ENCODE data around the gene GNG8. TPM values are rescaled to one million over a fixed set of nuclear protein-coding genes. Genes with fewer than 3 reads are reported as not detected.
A peak's percentile ranks its signal among the peaks of the same experiment; 100 is the strongest.

GNG8 gene
- total and polyA plus RNA-seq, 10 of the 15 experiments (the other 5 are each of a cell fraction or from before 2014, with no cell fraction given) = 1.2 to 6.6 (median 2.7) TPM; not detected in 6

- TF ChIP-seq HSF1 (IDR thresholded peaks at IDR 0.05; ENCODE audit: low read depth, low read length) = no peak
- peak; percentile 45; the same call in 1 of the 2 replicates for TF ChIP-seq CBFB (IDR thresholded peaks at IDR 0.05; ENCODE audit: low read depth)
- TF ChIP-seq BACH1 (IDR thresholded peaks at IDR 0.05; ENCODE audit: borderline replicate concordance) = peak; percentile 77
- 0 out of 2 replicates have a peak, but pooled peaks have one; percentile 9 for TF ChIP-seq JUNB (IDR thresholded peaks at IDR 0.05)
- no peak for TF ChIP-seq WRNIP1 (IDR thresholded peaks at IDR 0.05; ENCODE audit: borderline replicate concordance, low read depth, low read length)
- peak; percentile 52 for TF ChIP-seq MTA2 (IDR thresholded peaks at IDR 0.05; ENCODE audit: low read depth)
- no peak; the same call in 1 of the 2 replicates for TF ChIP-seq MYB (IDR thresholded peaks at IDR 0.05; ENCODE audit: borderline replicate concordance, low read depth, low read length)
- no peak for TF ChIP-seq CTCF (IDR thresholded peaks at IDR 0.05 in 2 of 3, conservative IDR thresholded peaks at IDR 0.05 in 1 of 3; ENCODE audit: control insufficient read depth in 2 of 3, extremely low read depth in 1 of 3, insufficient read depth in 1 of 3, low read depth in 3 of 3, low read length in 3 of 3)
- TF ChIP-seq IKZF1 (conservative IDR thresholded peaks at IDR 0.05) = peak; percentile 84
- no peak for TF ChIP-seq NR2C2 (IDR thresholded peaks at IDR 0.05; ENCODE audit: borderline replicate concordance, control insufficient read depth, insufficient read length, low read depth)
- peak in 1 of 2 experiments; percentile 17; a peak in 1 of 4 replicates for TF ChIP-seq EP300 (IDR thresholded peaks at IDR 0.05; ENCODE audit: borderline replicate concordance in 1 of 2, control insufficient read depth in 1 of 2, low read depth in 2 of 2, low read length in 2 of 2)
Observed at GRCh38 chr19:46600384-46601317, 35.4 kb downstream of the GNG8 start (continued).
